ENCODE results near the gene SPSB1. TPM values are rescaled to one million over a fixed set of nuclear protein-coding genes. Genes with fewer than 3 reads are reported as not detected.

The SPSB1 gene
- total RNA-seq, 4 donors from 2014 or later = 28.3 to 49.2 (median 42.1) TPM

DNA sequence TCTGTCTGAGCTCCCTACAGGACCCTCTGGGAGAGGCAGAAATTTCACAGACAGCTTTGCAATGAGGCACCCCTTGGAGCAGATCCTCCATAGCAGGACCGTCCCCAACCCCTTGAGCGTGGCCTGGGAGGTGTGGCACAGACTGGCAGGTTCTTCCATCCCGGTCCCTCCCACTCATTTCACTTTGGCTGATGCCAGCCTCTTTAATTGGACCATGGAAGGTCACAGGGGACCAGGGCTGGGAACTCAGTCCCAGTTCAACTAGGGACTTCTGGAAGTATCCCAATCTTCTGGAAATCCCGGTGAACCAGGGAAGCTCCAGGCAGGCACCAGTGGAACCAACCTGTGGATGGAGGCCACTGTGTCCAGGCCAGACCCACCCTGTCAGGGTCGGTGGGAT lies 83.7 kb downstream of the SPSB1 start:
- H3K4me3 ChIP-seq = no peak overlapping the region
- TF ChIP-seq POLR2AphosphoS5 (IDR thresholded peaks at IDR 0.05) (no peak), POLR2A (IDR thresholded peaks at IDR 0.05) (no peak), EP300 (IDR thresholded peaks at IDR 0.05) (no peak)
- TF ChIP-seq, protein P1, sequence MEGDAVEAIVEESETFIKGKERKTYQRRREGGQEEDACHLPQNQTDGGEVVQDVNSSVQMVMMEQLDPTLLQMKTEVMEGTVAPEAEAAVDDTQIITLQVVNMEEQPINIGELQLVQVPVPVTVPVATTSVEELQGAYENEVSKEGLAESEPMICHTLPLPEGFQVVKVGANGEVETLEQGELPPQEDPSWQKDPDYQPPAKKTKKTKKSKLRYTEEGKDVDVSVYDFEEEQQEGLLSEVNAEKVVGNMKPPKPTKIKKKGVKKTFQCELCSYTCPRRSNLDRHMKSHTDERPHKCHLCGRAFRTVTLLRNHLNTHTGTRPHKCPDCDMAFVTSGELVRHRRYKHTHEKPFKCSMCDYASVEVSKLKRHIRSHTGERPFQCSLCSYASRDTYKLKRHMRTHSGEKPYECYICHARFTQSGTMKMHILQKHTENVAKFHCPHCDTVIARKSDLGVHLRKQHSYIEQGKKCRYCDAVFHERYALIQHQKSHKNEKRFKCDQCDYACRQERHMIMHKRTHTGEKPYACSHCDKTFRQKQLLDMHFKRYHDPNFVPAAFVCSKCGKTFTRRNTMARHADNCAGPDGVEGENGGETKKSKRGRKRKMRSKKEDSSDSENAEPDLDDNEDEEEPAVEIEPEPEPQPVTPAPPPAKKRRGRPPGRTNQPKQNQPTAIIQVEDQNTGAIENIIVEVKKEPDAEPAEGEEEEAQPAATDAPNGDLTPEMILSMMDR (IDR thresholded peaks at IDR 0.05) = no peak
- H3K9me3 ChIP-seq = no peaks in the 10 kb centered on the region
- H3K4me1 ChIP-seq = peaks cover 30% of the 10 kb centered on the region
- DNase-seq (ENCODE audit: low spot score in 2 of 2) = no peak
- H3K36me3 ChIP-seq = no peaks in the 10 kb centered on the region
- H3K27me3 ChIP-seq = no peaks in the 10 kb centered on the region
- 80% methylated on average over 1 of the region's 5 CpGs for WGBS
- H3K27ac ChIP-seq = peak overlapping the region; percentile 79

DNA sequence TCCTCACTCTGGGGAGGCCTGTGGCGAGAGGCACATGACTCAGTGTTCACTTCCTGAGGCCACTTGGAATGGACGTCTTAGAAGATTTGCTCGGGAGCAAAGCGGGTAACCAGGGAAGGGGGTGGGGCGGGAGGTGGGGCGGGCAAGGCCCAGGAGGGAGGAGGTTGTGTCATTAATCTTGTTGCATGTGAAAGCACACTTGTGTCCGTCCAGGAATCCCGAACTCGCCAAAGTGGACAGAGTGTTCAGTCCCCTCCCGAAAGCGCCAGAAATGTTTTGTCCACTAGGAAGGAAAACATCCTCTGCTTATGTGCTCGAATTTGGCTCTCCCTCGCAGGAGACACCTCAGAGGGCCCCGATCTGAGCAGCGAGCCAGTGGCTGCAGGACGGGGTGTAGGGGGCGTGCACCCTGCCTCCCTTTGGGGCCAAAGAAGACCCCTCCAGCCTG lies 84.2 kb downstream of the SPSB1 start:
- DNase-seq (ENCODE audit: low spot score in 2 of 2) = peak in 1 of 2 donors; percentile 86
- Histone ChIP-seq H3K36me3 (no peaks in the 10 kb centered on the region), H3K4me3 (no peak overlapping the region), H3K4me1 (peaks cover 28% of the 10 kb centered on the region), H3K9me3 (no peaks in the 10 kb centered on the region), H3K27ac (peak overlapping the region; percentile 79), H3K27me3 (no peaks in the 10 kb centered on the region)
- WGBS = 73% methylated on average over 11 of the region's 17 CpGs
- TF ChIP-seq, protein P1 (IDR thresholded peaks at IDR 0.05) = no peak
- TF ChIP-seq EP300 (IDR thresholded peaks at IDR 0.05) = peak; percentile 98

DNA sequence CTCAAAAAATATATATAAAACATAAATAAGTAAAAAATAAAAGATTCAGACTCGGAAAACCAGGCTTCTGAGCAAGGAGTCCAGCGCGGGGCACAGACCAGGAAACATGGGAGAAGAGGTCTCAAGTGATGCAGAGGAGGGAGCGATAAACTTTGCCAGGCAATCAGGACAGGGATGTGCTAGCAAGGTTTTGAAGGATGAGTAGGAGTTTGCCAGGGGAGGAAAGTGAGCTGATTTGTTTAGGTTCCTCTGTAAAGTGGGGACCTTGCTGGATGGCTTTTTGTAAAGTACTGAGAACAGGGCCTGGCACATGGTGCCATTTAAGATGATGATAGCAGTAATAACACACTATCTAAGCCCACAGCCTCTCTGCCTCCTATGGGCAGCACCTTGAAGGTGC lies 86.1 kb downstream of the SPSB1 start:
- Histone ChIP-seq H3K27ac (no peak overlapping the region), H3K9me3 (no peaks in the 10 kb centered on the region), H3K36me3 (no peaks in the 10 kb centered on the region), H3K27me3 (no peaks in the 10 kb centered on the region), H3K4me3 (no peak overlapping the region), H3K4me1 (peaks cover 32% of the 10 kb centered on the region)
- no peak for DNase-seq (ENCODE audit: low spot score in 2 of 2)
- TF ChIP-seq, protein P1 (IDR thresholded peaks at IDR 0.05) = no peak
- TF ChIP-seq EP300 (IDR thresholded peaks at IDR 0.05) = no peak
- TF ChIP-seq POLR2A (IDR thresholded peaks at IDR 0.05) = no peak
- TF ChIP-seq POLR2AphosphoS5 (IDR thresholded peaks at IDR 0.05) = no peak
- WGBS = 98% methylated on average over 4 of the region's 4 CpGs

DNA sequence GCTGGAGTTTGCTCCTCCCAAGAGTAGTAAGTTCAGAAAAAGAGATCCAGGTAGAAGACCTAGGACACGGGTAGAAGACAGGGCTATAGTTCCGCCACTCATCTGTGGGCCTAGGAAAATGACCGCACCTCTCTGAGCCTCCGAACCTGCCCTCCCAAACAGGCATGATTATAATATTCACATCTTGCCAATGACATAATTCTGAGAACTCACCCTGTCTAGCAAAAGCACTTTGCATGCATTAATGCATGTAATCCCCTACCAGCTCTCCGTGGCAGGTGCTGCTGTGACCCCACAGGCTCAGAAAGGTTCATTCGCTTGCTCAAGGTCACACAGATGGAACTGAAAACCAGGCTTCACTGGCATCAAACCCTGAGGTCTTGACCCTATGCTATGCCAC lies 88.0 kb downstream of the SPSB1 start:
- no peaks in the 10 kb centered on the region for H3K27me3 ChIP-seq
- no peak overlapping the region for H3K27ac ChIP-seq
- TF ChIP-seq POLR2A (IDR thresholded peaks at IDR 0.05) (no peak), POLR2AphosphoS5 (IDR thresholded peaks at IDR 0.05) (no peak), EP300 (IDR thresholded peaks at IDR 0.05) (no peak)
- TF ChIP-seq, protein P1 (IDR thresholded peaks at IDR 0.05) = no peak
- no peaks in the 10 kb centered on the region for H3K9me3 ChIP-seq
- WGBS = 69% methylated on average over 6 of the region's 6 CpGs
- H3K4me1 ChIP-seq = peaks cover 41% of the 10 kb centered on the region
- H3K36me3 ChIP-seq = no peaks in the 10 kb centered on the region
- DNase-seq (ENCODE audit: low spot score in 2 of 2) = no peak
- no peak overlapping the region for H3K4me3 ChIP-seq

DNA sequence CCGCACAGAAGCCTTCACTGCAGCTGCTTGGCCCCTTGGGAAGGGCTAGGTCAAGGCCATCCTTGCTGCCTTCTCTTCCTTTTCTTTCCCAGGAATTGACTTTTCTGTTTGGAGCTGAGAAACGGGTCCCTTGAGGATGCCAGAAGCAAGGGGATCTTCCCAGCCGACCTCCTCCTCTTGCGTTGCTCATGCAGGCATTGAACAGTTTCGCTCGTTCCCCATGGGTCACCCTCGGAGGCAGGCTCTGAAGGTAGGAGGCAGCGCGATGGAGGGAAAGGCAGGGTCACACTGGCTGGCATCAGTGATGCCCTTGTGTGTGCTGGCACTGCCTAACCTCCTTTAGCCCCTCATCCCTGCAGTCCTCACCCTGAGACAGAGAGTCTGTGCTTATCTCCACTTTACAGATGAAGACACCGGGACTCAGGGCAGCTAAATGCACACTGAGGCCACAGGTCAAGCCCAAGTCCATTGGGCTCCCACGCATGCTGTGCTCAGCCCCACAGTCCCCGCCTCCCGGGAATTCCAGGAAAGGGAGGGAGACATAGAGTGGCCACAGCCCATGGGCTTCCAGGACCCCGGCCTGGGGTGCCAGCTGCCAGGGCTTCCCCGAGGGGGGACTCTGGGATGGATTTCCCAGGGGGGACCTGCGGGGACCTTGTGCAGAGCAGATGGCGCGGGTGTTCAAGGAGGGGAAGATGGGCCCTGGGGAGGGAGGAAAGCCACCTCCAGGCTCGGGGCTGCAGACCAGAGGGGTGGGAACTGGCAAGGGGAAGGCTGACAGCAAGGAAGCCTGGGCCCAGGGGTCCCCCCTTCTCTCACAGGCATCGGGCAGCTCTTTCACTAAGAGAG lies 90.2 kb downstream of the SPSB1 start:
- 79% methylated on average over 20 of the region's 20 CpGs for WGBS
- Histone ChIP-seq H3K36me3 (no peaks in the 10 kb centered on the region), H3K9me3 (no peaks in the 10 kb centered on the region), H3K4me3 (no peak overlapping the region), H3K4me1 (peaks cover 25% of the 10 kb centered on the region), H3K27ac (no peak overlapping the region), H3K27me3 (no peaks in the 10 kb centered on the region)
- no peak for DNase-seq (ENCODE audit: low spot score in 2 of 2)
- TF ChIP-seq POLR2A (IDR thresholded peaks at IDR 0.05) (no peak), EP300 (IDR thresholded peaks at IDR 0.05) (no peak)
- TF ChIP-seq, protein P1 (IDR thresholded peaks at IDR 0.05) = no peak
